Breast epithelium (tissue), 3 donors: Measurements from ENCODE around the gene PLD4.

Experiments
- CTCF ChIP-seq, 3 donors: fragments of 450-650 bp; IDR thresholded peaks; one replicate each; pipeline ENCODE4 v1.5.1; 2016 to 2017; ENCODE audit warnings: antibody characterized with exemption in 3 of 3, mild to moderate bottlenecking in 3 of 3, moderate library complexity in 3 of 3
- POLR2AphosphoS5 ChIP-seq, 3 donors: sonication (generic); formaldehyde crosslinking; IDR thresholded peaks; one replicate each; pipeline ENCODE4 v1.6.1; 2017; ENCODE audit warnings: antibody characterized with exemption in 3 of 3

GRCh38 chr14:104892531-104893434 lies 31.9 kb upstream of the PLD4 start:
- TF ChIP-seq CTCF (IDR thresholded peaks at IDR 0.05), result no peak
- no peak for TF ChIP-seq POLR2AphosphoS5 (IDR thresholded peaks at IDR 0.05)
